Activated T-helper 17 cell treated with anti-CD3 and anti-CD28 coated beads, Interleukin-2, amount 50 U/mL, for 72 hours (primary cell): Measurements from ENCODE around the gene GIT1. TPM values are rescaled to one million over a fixed set of nuclear protein-coding genes. Genes with fewer than 3 reads are reported as not detected.
A peak's percentile ranks its signal among the peaks of the same experiment; 100 is the strongest.

Source experiments
- ATAC-seq: fragments of 150-1000 bp; cut with Tn5 transposase; replicated peaks from 2 replicates; pipeline ENCODE4 v1.10.0; 2021; ENCODE audit warnings: mild to moderate bottlenecking, moderate library complexity
- H3K27ac Mint-ChIP-seq: one replicate; pipeline ENCODE4 v1.8.0; 2022; ENCODE audit warnings: mixed read lengths
- H3K27me3 Mint-ChIP-seq: one replicate; pipeline ENCODE4 v1.8.0; 2022; ENCODE audit warnings: mixed read lengths
- H3K36me3 Mint-ChIP-seq: one replicate; pipeline ENCODE4 v1.8.0; 2022; ENCODE audit warnings: low read depth, mild to moderate bottlenecking, mixed read lengths
- H3K4me1 Mint-ChIP-seq: one replicate; pipeline ENCODE4 v1.8.0; 2022; ENCODE audit warnings: mixed read lengths
- H3K4me3 Mint-ChIP-seq: one replicate; pipeline ENCODE4 v1.8.0; 2022; ENCODE audit warnings: mild to moderate bottlenecking, mixed read lengths
- H3K9me3 Mint-ChIP-seq: one replicate; pipeline ENCODE4 v1.8.0; 2022; ENCODE audit warnings: mixed read lengths
- total RNA-seq, 2 donors: library from RNA; stranded (reverse); gene quantifications; one replicate each; pipeline ENCODE4 v1.2.3, GENCODE V29; 2022

The GIT1 gene
- total RNA-seq, 2 donors from 2014 or later = 52.4 to 65.7 TPM

DNA sequence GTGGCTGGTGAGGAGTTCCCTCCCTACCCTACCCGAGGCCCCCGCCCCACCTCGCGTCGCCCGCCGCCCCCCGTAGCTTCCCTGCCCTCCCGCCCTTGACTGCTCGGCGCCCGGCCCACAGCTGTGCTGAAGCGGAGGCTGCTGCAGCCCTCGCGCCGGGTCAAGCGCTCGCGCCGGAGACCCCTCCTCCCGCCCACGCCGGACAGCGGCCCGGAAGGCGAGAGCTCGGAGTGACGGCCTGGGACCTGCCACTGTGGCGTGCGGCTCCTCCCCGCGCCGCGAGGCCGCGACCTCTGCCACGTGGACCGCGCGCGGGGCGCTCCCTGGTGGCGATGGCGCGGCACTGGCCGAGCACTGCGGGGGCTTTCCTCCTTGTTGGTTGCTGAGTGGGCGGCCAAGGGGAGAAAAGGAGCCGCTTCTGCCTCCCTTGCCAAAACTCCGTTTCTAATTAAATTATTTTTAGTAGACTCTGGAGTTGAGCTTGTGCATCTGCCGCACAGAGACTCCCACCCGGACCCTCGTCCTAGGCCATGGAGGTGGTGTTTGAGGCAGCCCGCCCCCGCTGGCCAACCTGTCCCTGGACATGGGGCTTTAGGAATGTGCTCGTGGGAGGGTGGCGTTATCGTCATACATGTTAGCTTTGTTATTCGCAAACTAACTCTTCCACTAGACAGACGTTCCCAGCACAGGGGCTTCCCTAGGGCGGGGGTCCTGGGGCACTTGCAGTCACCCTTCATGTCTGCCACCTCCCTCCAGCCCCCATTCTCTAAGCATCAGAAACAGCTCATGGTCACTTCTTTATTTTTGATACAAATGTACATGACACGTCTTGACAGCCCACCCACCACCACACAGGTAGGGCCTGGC, 16.5 kb downstream of the GIT1 start:
- Mint-ChIP-seq H3K36me3 (peaks cover 33% of the 10 kb centered on the region), H3K27me3 (no peaks in the 10 kb centered on the region)

DNA sequence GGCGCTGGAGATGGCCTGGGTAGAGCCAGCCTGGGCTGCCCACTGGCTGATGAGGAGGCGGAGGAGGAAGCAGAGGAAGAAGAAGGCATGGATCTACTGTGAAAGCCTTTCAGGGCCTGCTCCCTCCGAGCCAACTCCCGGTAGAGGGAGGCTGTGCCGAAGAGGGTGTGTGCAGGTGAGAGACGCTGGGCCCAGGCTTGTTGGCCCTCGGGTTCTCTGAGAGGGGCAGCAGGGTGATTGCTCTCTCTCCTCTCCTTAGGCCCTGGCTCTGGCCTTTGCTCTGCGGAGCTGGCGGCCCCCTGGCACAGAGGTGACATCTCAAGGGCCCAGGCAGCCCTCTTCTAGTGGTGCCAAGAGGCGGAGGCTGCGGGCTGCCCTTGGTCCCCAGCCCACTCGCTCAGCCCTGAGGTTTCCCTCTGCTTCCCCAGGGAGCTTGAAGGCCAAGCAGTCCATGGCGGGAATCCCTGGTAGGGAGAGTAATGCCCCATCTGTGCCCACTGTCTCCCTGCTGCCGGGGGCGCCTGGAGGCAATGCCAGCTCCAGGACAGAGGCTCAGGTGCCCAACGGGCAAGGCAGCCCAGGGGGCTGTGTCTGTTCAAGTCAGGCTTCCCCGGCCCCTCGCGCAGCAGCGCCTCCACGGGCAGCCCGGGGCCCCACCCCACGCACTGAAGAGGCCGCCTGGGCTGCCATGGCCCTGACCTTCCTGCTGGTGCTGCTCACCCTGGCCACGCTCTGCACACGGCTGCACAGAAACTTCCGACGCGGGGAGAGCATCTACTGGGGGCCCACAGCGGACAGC, 17.4 kb downstream of the GIT1 start:
- ATAC-seq = no peak
- Mint-ChIP-seq H3K4me3 (no peak overlapping the region), H3K9me3 (no peaks in the 10 kb centered on the region), H3K27me3 (no peaks in the 10 kb centered on the region), H3K4me1 (peaks cover 9% of the 10 kb centered on the region), H3K36me3 (peaks cover 28% of the 10 kb centered on the region), H3K27ac (no peak overlapping the region)

More for the DNA sequence above, 16.5 kb downstream of the GIT1 start:
- H3K9me3 Mint-ChIP-seq = no peaks in the 10 kb centered on the region
- no peak overlapping the region for H3K4me3 Mint-ChIP-seq
- no peak overlapping the region for H3K27ac Mint-ChIP-seq
- H3K4me1 Mint-ChIP-seq = peaks cover 9% of the 10 kb centered on the region
- ATAC-seq = peak; percentile 13

DNA sequence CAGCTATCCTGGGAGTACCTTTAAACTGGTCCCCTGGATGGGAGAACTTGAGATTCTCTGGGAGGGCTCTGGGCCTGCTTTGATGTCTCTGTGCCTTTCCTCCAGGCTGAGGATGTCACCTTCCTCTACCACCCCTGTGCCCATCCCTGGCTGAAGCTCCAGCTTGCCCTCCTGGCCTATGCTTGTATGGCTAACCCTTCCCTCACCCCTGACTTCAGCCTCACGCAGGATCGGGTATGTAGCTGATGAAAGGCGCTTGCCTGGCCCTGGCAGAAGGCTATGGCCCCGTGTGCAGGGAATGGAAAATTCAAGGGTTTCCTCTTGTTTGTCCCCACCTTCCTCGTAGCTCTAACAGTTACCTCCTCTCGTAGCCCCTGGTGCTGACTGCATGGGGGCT, 18.0 kb downstream of the GIT1 start:
- Mint-ChIP-seq H3K27me3 (no peaks in the 10 kb centered on the region), H3K9me3 (no peaks in the 10 kb centered on the region), H3K4me1 (peaks cover 9% of the 10 kb centered on the region), H3K4me3 (no peak overlapping the region), H3K27ac (no peak overlapping the region), H3K36me3 (peaks cover 28% of the 10 kb centered on the region)
- no peak for ATAC-seq

DNA sequence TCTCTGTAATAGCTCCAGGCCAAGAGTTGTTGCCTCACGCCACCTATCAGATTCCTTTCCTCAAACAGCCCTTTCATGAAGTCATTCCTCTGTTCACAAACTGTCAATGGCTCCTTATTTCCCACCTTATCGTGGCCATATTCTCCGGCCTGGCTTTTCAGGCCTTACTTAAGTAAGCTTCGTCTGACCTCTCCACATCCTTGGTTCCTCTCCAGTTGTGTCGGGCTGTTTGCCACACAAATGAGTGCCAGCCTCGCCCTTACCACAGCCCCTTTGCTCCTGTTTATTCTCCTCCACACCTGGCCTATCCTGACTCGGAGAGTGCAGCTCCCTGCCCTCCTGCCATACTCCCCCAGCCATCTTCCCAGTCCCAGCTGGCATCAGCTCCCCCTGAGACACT, 18.9 kb downstream of the GIT1 start:
- Mint-ChIP-seq H3K4me3 (peak overlapping the region; percentile 23), H3K36me3 (peaks cover 32% of the 10 kb centered on the region), H3K9me3 (no peaks in the 10 kb centered on the region), H3K4me1 (peaks cover 9% of the 10 kb centered on the region), H3K27me3 (no peaks in the 10 kb centered on the region), H3K27ac (no peak overlapping the region)
- no peak for ATAC-seq

DNA sequence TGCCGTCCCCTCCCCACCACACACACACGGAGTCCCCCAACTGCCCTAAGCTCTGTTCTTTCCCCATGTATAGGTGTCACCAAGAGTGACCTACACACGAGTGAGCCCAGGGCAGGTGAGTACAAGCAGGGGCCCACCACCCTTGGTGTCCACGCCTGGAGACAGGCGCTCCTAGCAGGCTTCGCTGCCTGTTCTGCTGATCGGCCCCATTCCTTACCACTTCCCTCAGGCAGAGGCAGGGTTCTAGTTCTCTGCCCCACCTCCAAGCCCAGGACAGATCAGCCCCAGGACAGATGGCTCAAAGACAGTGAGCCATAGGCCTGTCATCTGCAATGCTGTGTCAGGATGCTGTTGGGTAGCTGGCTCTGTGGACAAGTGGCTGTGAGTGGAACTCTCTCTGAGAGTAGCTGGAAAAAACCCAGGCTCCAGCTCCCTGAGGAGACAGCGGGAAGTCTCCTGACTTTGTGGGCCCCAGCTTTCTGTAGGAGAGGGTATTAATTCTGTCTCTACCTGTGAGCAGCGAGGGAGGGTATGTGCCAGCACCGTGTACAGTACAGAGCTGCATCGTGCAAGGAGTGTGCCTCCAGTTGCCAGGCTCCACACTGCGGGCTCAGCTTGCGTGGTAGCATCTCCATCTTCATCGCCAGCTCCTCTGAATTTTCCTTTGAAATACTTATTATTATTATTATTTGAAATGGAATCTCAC, 20.1 kb downstream of the GIT1 start:
- H3K27me3 Mint-ChIP-seq = no peaks in the 10 kb centered on the region
- no peaks in the 10 kb centered on the region for H3K9me3 Mint-ChIP-seq
- H3K4me3 Mint-ChIP-seq = peak overlapping the region; percentile 96
- H3K4me1 Mint-ChIP-seq = peaks cover 9% of the 10 kb centered on the region
- ATAC-seq = no peak
- H3K36me3 Mint-ChIP-seq = peaks cover 23% of the 10 kb centered on the region
- H3K27ac Mint-ChIP-seq = peak overlapping the region; percentile 75

DNA sequence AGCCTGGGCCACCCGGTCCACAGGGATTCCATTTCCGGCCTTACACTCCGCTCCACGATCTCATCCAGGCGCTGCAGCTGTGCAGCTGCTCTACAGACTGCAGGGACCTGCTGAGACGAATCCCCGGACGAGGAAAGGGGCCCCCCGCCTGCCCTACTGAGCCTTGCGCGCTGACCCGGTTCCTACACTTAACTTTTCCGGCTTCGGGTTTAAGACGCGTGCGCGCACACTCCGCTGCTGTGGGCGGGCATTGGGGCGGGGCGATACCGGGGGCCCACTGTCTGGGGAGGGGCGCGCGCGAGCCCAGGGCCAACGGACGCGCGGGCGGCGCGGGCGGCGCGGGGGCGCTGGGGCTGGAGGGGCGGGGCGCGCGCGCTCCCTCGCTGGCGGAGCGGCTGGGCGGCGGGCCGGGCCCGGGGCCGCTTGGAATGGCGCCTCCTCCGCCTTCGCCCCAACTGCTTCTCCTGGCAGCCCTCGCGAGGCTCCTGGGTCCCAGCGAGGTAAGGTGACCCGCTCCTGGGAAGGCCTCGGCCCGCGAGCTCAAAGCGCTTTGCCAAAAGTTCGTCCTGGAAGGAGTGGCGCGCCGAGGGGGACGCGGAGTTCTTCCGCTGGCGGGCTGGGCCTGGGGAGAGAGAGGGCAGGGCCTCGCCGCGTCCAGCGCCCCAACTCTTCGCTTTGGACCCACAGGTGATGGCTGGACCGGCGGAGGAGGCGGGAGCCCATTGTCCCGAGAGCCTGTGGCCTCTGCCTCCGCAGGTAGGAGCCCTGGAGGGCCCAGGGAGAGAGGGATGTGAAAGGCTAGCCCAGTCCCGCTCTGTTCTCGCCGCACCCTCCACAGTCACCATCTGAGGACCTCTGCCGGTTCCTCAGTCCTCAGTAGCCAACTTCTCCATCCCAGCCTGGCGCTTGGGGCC, 20.9 kb downstream of the GIT1 start, which contains the start of gene TP53I13:
Gene TP53I13, plus strand, starts transcription at position 371 of the 914 bp plus-strand sequence. Its CDS starts 58 bp downstream, at position 429.
- peak within 1 kb of the TSS; percentile 92 for H3K27ac Mint-ChIP-seq
- no peaks in the 10 kb centered on the region for H3K27me3 Mint-ChIP-seq
- no peaks in the 10 kb centered on the region for H3K9me3 Mint-ChIP-seq
- ATAC-seq = peak; percentile 60
- peaks cover 14% of the 10 kb centered on the region for H3K4me1 Mint-ChIP-seq
- peaks cover 15% of the 10 kb centered on the region for H3K36me3 Mint-ChIP-seq
- peak within 1 kb of the TSS; percentile 96 for H3K4me3 Mint-ChIP-seq

DNA sequence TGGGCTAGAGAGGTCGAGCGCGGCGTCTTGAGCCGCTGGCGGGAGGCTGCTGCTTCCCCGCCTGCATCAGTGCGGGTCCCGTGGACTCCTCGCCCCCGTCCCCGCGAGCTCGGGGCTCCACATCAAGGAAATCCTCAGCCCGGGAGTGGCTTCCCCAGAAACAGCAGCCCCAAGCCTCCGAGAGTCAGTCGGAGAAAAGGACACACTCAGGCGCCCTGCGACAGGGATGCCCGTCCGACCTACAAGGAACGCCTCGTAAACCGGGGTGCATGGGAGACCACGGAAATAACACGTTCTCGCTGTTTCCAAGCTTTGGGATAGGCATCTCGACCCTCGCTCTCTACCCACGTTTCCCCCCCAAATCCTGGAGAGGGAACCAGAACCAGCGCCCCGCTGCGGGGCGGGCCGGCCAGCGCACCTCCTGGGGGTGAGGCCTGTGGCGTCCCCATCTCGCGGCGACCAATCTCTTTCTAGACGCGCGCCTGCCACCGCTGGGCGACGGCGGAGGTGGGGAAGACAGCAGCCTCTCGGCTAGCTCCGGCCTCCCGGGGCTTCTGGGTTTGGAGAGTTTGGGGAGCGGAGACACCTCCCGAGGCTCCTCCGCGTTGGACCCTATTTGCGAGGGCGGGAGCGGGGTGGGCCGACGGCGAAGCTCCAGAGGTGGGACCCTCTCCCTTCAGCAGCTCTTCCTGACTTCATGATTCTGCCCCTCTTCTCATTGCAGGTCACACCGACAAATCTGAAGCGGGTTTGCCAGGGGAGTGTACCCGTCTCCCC, 21.7 kb downstream of the GIT1 start:
- H3K27me3 Mint-ChIP-seq = no peaks in the 10 kb centered on the region
- H3K36me3 Mint-ChIP-seq = peaks cover 9% of the 10 kb centered on the region
- no peaks in the 10 kb centered on the region for H3K9me3 Mint-ChIP-seq
- H3K4me1 Mint-ChIP-seq = peaks cover 14% of the 10 kb centered on the region
- ATAC-seq = peak; percentile 65
- H3K4me3 Mint-ChIP-seq = peak overlapping the region; percentile 96
- peak overlapping the region; percentile 92 for H3K27ac Mint-ChIP-seq

DNA sequence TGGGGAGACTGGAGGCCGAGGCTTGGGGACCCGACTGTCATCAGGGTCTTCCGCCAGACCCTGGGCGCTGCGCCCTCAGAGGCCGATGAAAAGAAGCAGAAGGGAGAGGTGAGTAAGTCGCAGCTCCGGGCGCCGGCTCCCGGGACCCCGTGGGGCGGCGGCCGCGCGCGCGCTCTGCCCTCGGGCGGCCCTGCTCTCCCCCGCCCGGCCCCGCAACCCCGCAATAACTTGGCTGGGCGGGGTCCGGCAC, 22.2 kb downstream of the GIT1 start:
- Mint-ChIP-seq H3K9me3 (no peaks in the 10 kb centered on the region), H3K4me3 (peak overlapping the region; percentile 96), H3K27ac (no peak overlapping the region), H3K4me1 (peaks cover 14% of the 10 kb centered on the region), H3K27me3 (no peaks in the 10 kb centered on the region), H3K36me3 (peaks cover 14% of the 10 kb centered on the region)
- ATAC-seq = peak; percentile 1

DNA sequence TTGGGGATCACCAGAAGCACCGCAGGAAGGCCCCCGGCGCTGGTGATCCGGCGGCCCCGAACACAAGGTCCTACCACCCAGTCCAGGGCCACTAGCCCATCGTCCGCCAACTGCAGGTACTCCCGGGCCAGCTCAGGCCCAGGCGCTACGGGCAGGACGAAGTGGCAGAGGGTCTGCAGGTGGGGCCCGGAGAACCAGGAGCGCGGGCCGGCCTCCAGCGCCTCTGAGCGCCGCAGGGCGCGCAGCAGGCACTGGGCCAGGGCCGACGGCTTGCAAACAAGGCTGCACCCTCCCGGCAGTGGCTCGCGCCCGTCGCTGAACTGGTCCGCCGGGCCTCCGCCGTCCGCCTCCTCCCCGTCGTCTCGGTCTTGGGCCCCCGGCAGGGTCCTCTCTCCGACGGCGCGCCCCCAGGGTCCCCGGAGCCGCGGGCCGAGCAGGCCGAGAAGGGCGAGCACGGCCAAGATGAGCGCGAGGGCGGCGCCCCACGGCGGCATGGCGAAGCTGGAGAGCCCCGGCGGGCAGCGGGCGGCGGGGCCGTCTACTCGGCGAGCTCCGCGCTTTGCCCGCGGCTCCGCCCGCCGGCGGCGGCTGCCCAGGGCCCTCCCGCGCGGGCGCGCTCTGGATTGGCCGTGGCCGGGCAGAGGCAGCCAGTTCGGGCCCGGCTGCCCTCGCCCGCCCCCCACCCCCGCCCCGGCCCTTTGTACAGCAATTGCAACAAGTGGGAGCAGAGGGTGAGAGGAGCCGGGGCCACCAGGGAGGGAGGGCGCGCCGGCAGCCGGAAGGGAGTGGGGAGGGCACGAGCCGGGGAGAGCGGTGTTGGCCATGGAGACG, 22.8 kb downstream of the GIT1 start, which contains the start of gene ABHD15:
Gene ABHD15, minus strand, starts transcription at position 565 of the 831 bp plus-strand sequence. Its CDS starts 71 bp downstream, at position 494.
- peaks cover 20% of the 10 kb centered on the region for H3K36me3 Mint-ChIP-seq
- H3K9me3 Mint-ChIP-seq = no peaks in the 10 kb centered on the region
- peak within 1 kb of the TSS; percentile 94 for H3K27ac Mint-ChIP-seq
- H3K4me3 Mint-ChIP-seq = peak within 1 kb of the TSS; percentile 98
- H3K27me3 Mint-ChIP-seq = no peaks in the 10 kb centered on the region
- peaks cover 18% of the 10 kb centered on the region for H3K4me1 Mint-ChIP-seq
- ATAC-seq = peak; percentile 49

DNA sequence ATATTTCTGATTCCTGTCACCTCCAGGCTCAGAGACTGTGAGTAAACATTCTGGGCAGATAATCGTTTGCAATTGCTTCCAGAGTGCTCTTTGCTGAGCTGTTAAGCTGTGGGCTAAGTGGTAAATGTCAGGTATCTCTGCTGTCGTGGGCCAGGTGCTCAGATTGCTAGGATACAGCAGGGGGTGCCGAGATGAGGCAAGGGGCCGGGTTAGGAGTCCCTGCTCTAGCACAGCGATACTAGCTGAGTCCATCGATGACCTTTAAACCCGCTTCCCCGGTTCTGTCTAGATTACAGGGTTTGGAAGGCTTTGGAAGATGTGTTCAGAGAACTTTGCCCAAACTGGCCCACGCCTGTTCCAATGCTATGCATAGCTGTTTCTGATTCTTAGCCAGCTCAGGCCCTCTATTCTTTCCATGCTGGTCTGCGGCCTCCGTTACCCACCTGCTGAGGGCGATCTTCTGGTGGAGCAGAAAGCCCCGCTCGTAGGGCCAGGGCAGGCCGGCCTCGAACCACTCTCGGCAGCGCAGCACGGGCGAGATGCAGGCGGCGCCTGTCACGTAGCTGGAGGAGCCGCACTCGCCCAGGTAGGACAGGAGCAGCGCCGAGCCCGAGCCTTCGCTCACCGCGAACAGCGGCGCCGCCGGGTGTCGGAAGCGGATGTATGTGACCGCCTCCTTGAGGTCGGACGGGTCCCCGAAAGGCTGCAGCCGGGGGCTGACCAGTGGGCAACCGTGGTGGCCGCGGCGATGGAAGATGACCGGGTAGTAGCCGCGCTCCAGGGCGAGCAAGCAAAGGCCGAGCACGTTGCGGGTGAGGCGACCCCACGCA, 23.6 kb downstream of the GIT1 start:
- ATAC-seq = peak; percentile 25
- H3K36me3 Mint-ChIP-seq = peaks cover 28% of the 10 kb centered on the region
- peaks cover 15% of the 10 kb centered on the region for H3K4me1 Mint-ChIP-seq
- H3K27ac Mint-ChIP-seq = peak overlapping the region; percentile 94
- no peaks in the 10 kb centered on the region for H3K9me3 Mint-ChIP-seq
- no peaks in the 10 kb centered on the region for H3K27me3 Mint-ChIP-seq
- H3K4me3 Mint-ChIP-seq = peak overlapping the region; percentile 98

DNA sequence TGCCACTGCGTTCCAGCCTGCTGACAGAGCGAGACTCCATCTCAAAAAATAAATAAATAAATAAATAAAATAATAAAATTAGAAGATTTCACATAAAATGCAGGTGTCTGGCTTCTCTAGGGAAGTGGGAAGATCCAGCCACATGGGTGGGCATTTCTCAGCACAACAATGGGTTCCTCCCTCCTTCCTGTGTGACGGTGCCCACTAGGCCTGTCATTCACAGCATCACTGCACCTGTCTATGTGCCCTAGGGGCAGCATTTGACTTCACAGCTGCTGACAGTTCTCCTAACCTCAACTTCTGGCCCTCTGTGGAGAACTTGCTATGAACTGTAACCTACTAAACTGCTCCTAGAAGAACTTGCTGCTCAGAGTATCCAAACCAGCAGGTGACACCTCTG, 25.6 kb downstream of the GIT1 start:
- H3K4me3 Mint-ChIP-seq = peak overlapping the region; percentile 98
- H3K4me1 Mint-ChIP-seq = peaks cover 10% of the 10 kb centered on the region
- H3K36me3 Mint-ChIP-seq = peaks cover 36% of the 10 kb centered on the region
- no peak for ATAC-seq
- H3K27me3 Mint-ChIP-seq = no peaks in the 10 kb centered on the region
- H3K9me3 Mint-ChIP-seq = no peaks in the 10 kb centered on the region
- H3K27ac Mint-ChIP-seq = peak overlapping the region; percentile 76

DNA sequence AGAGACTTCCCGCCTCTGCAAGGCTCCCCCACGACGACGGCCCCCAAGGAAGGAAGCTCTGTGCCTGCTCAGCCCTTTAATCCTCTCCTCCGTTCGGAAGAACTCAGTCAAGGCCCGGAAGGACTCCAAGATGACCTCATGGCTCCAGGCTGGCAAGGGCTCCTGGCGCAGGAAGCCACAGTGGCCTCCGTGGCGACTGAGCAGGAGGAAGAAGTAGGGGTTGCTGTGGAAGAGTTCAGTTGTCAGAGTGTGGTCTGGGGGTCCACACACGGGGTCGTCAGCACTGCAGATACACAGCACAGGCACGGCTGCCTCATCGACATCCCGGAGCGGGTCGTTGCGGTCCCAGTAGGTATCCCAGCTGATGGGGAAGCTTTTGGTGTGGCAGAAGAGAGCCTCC, 26.8 kb downstream of the GIT1 start:
- peak overlapping the region; percentile 71 for H3K27ac Mint-ChIP-seq
- no peaks in the 10 kb centered on the region for H3K9me3 Mint-ChIP-seq
- H3K36me3 Mint-ChIP-seq = peaks cover 36% of the 10 kb centered on the region
- peak overlapping the region; percentile 55 for H3K4me3 Mint-ChIP-seq
- H3K4me1 Mint-ChIP-seq = peaks cover 12% of the 10 kb centered on the region
- no peaks in the 10 kb centered on the region for H3K27me3 Mint-ChIP-seq
- ATAC-seq = no peak
